GM12878 (cell line): ENCODE results near the gene ATP2C2. TPM values are rescaled to one million over a fixed set of nuclear protein-coding genes. Genes with fewer than 3 reads are reported as not detected.
A peak's percentile ranks its signal among the peaks of the same experiment; 100 is the strongest.

Experiments
- ATAC-seq: fragments of 200-7000 bp; cut with Tn5 transposase; 3 replicates; pipeline ENCODE4 v1.9.1; 2020; ENCODE audit warnings: mild to moderate bottlenecking, moderate library complexity
- BruUV-seq: library from RNA; stranded (reverse); fragments of 400-500 nt; replicated peaks from 2 replicates; lab custom pipeline; 2021; lab: Mats Ljungman, UMichigan
- CTCF ChIA-PET: fragments of 300-600 bp; sonication (Branson Sonifier 250); formaldehyde crosslinking; extraction: SDS; loops from one replicate; lab custom pipeline; 2021; ENCODE audit warnings: inconsistent platforms; lab: Yijun Ruan, JAX
- POLR2A ChIA-PET: fragments of 350-600 bp; formaldehyde crosslinking; extraction: SDS; loops from one replicate; lab custom pipeline; 2021; ENCODE audit warnings: inconsistent platforms; lab: Charles Lee
- RAD21 ChIA-PET: fragments of 300-600 bp; sonication (Branson Sonifier 250); formaldehyde crosslinking; loops from one replicate; lab custom pipeline; 2023; ENCODE audit warnings: antibody characterized with exemption; ENCODE audit not compliant: unreplicated experiment; lab: Charles Lee
- SMC1A ChIA-PET: fragments of 300-600 bp; sonication (Branson Sonifier 250); formaldehyde crosslinking; loops from one replicate; lab custom pipeline; 2023; ENCODE audit not compliant: unreplicated experiment, uncharacterized antibody; lab: Charles Lee
- DNase-seq: peaks from one replicate; pipeline ENCODE4 v3.0.0-alpha.2; 2011; ENCODE audit warnings: low read depth, low spot score
- FAIRE-seq: peaks from 3 replicates; lab custom pipeline; 2011; peaks lifted over from hg19 to GRCh38; lab: Jason Lieb, UNC
- H2AFZ ChIP-seq: 2 replicates; pipeline ENCODE4 v1.6.0; 2011; ENCODE audit warnings: low read depth, low read length, control low read depth; ENCODE audit not compliant: control insufficient read depth
- H3K27ac ChIP-seq: 2 replicates; pipeline ENCODE4 v1.5.1; 2011; ENCODE audit warnings: control low read depth; ENCODE audit not compliant: control insufficient read depth, insufficient read depth
- H3K27me3 ChIP-seq, 2 experiments: replicated peaks in 1 of 2; 2 replicates each; pipeline versions ENCODE4 v1.6.0 to v1.6.1; 2011; ENCODE audit warnings: low read length in 1 of 2; ENCODE audit not compliant: control insufficient read depth in 2 of 2, insufficient read depth in 2 of 2
- H3K36me3 ChIP-seq, 2 experiments: 2 replicates each; pipeline ENCODE4 v1.5.1; 2011; ENCODE audit warnings: low read length in 1 of 2; ENCODE audit not compliant: control insufficient read depth in 2 of 2, insufficient read depth in 2 of 2
- H3K4me1 ChIP-seq: 2 replicates; pipeline ENCODE4 v1.6.1; 2011; ENCODE audit warnings: mild to moderate bottlenecking, low read length, moderate library complexity, mixed read lengths; ENCODE audit not compliant: control insufficient read depth, insufficient read depth
- H3K4me2 ChIP-seq: 2 replicates; pipeline ENCODE4 v1.6.0; 2011; ENCODE audit warnings: control low read depth; ENCODE audit not compliant: control insufficient read depth, insufficient read depth
- H3K4me3 ChIP-seq: fragments of 200-600 bp; sonication (generic); 2 replicates; pipeline ENCODE4 v1.5.1; 2016
- H3K79me2 ChIP-seq: 2 replicates; pipeline ENCODE4 v1.6.0; 2011; ENCODE audit warnings: low read length; ENCODE audit not compliant: control insufficient read depth, insufficient read depth
- H3K9ac ChIP-seq: 2 replicates; pipeline ENCODE4 v1.8.0; 2011; ENCODE audit warnings: low read length, control low read depth, mixed read lengths; ENCODE audit not compliant: control insufficient read depth, insufficient read depth
- H3K9me3 ChIP-seq: replicated peaks from 3 replicates; pipeline ENCODE4 v1.5.1; 2011; ENCODE audit warnings: mild to moderate bottlenecking, low read length; ENCODE audit not compliant: control insufficient read depth, insufficient read depth
- H4K20me1 ChIP-seq: 2 replicates; pipeline ENCODE4 v1.6.0; 2011; ENCODE audit not compliant: control insufficient read depth, insufficient read depth
- ATF2 ChIP-seq: IDR thresholded peaks from 2 replicates; pipeline ENCODE4 v1.6.1; 2012; ENCODE audit warnings: low read length, inconsistent platforms
- BCL11A ChIP-seq: IDR thresholded peaks from 2 replicates; pipeline ENCODE4 v1.6.1; 2011; ENCODE audit warnings: low read depth, low read length
- CEBPB ChIP-seq, 2 experiments: fragments of 150-350 bp in 1 of 2; IDR thresholded peaks; 2 replicates each; pipeline ENCODE4 v1.6.1; 2012 to 2014; ENCODE audit warnings: low read depth in 2 of 2, low read length in 2 of 2, borderline replicate concordance in 1 of 2, inconsistent platforms in 1 of 2
- HDAC6 ChIP-seq: fragments of 200-600 bp; sonication (generic); IDR thresholded peaks from one replicate; pipeline ENCODE4 v1.8.0; 2017; ENCODE audit warnings: antibody characterized with exemption; ENCODE audit not compliant: unreplicated experiment
- MAX ChIP-seq: IDR thresholded peaks from 2 replicates; pipeline ENCODE4 v1.6.1; 2012; ENCODE audit warnings: low read depth, low read length, improper control_type of control experiment
- MTA2 ChIP-seq: fragments of 450-650 bp; IDR thresholded peaks from 2 replicates; pipeline ENCODE4 v1.6.1; 2016; ENCODE audit warnings: low read depth, mild to moderate bottlenecking, moderate library complexity
- NBN ChIP-seq: fragments of 450-650 bp; IDR thresholded peaks from 2 replicates; pipeline ENCODE4 v1.6.1; 2016
- NR2C1 ChIP-seq: fragments of 450-650 bp; IDR thresholded peaks from 2 replicates; pipeline ENCODE4 v1.6.1; 2017; ENCODE audit warnings: antibody characterized with exemption, mild to moderate bottlenecking, moderate library complexity
- POLR2AphosphoS5 ChIP-seq: IDR thresholded peaks from 2 replicates; pipeline ENCODE4 v1.6.1; 2011; ENCODE audit warnings: mild to moderate bottlenecking, low read length, inconsistent platforms
- WGBS: methylation state at CpG from one replicate; pipeline ENCODE4 v1.1.6; 2016; ENCODE audit warnings: low lambda C conversion rate; ENCODE audit not compliant: insufficient replicate concordance, insufficient coverage; ENCODE audit errors: missing lambda C conversion rate; 5-methylcytosine and 5-hydroxymethylcytosine counted together
- in situ Hi-C: fragments of 300-500 bp; cut with MboI; formaldehyde crosslinking; loops from 9 replicates; pipeline ENCODE4 v1.14.3; 2018; ENCODE audit warnings: mixed read lengths
- intact Hi-C: fragments of 100-400 bp; cut with micrococcal nuclease; formaldehyde crosslinking; loops from one replicate; pipeline ENCODE4 v1.14.2; 2022; ENCODE audit not compliant: unreplicated experiment
- polyA plus RNA-seq, 11 experiments: library from polyadenylated mRNA; depleted of rRNA in 4 of 11; unstranded in 6 of 11; stranded (reverse) in 5 of 11; fragments of >200 nt; fragmentation: Nextera tagmentation in 4 of 11; fragmentation: Illumina TruSeq in 1 of 11; extraction: Ambion mirVana in 4 of 11; extraction: Trizol in 1 of 11; gene quantifications; 1 replicate in 1 of 11; 2 replicates in 10 of 11; pipeline versions ENCODE4 v1.2.1 to v1.2.3, GENCODE V29; 2011 to 2016; ENCODE audit warnings: inconsistent platforms in 2 of 11, missing spikeins in 2 of 11, low read depth in 1 of 11
- total RNA-seq, 4 experiments: library from RNA; depleted of rRNA in 3 of 4; stranded (reverse); fragments of >200 nt in 3 of 4; fragmentation: Illumina TruSeq in 1 of 4; extraction: Trizol in 1 of 4; gene quantifications; 2 replicates each; pipeline versions ENCODE4 v1.2.1 to v1.2.3, GENCODE V29; 2013 to 2021

Gene ATP2C2
- total and polyA plus RNA-seq, 10 of the 15 experiments (the other 5 are each of a cell fraction or from before 2014, with no cell fraction given) = 0.05 to 0.19 TPM; not detected in 8

- ChIA-PET SMC1A (no interaction called here), POLR2A (no interaction called here), CTCF (no interaction called here), RAD21 (no interaction called here)
- H3K9me3 ChIP-seq = no peaks in the 10 kb centered on the region; the same call in 2 of the 3 replicates
- no peak overlapping the region for H3K27ac ChIP-seq
- no peak overlapping the region for H2AFZ ChIP-seq
- FAIRE-seq = no peak
- intact Hi-C loops (no loop called here), in situ Hi-C loops (no loop called here)
- H4K20me1 ChIP-seq = no peaks in the 10 kb centered on the region
- no peak overlapping the region for H3K9ac ChIP-seq
- 17% methylated on average over 9 of the region's 9 CpGs for WGBS
- no peak for ATAC-seq
- no peaks in the 10 kb centered on the region for H3K4me1 ChIP-seq
- no peaks in the 10 kb centered on the region for H3K79me2 ChIP-seq
- no peaks in the 10 kb centered on the region for H3K36me3 ChIP-seq
- no peaks in the 10 kb centered on the region; a peak in 1 of 4 replicates for H3K27me3 ChIP-seq
- no TSS peak for BruUV-seq
- no peak overlapping the region for H3K4me2 ChIP-seq
- TF ChIP-seq NBN = no peak
- DNase-seq = no peak
- no peak overlapping the region for H3K4me3 ChIP-seq
These were observed 11.1 kb upstream of the ATP2C2 start for GRCh38 chr16:84357191-84357651.

DNA sequence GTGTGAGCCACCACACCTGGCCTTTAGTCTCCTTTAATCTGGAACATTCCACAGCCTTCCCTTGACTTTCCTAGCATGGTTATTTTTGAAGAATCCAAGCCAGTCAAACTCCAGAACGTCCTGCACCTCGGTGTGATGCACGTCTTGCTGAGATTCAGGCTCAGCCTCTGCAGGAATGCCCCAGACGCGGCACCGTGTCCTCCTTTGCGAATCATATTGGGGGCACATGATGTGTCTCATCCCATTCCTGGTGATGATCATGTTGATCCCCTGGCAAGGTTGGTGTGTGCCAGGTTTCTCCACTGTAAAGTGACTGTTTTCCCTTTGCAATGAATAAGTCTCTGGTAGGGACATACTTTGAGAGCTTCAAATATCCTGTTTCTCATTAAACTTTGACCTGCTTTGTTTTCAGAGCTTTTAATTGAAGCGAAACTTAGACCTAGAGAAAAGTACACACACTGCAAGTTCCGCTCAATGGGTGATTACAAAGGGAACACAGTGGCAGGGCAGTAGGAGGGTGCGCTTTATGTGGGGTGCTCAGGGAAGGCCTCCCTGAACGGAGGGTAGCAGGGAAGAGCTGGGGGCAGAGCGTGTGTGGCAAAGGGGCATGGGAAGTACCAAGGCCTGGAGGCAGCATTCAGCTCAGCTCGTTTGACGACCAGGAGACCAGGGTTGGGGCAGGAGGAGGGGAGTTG is 9.6 kb upstream of the ATP2C2 start:
- no TSS peak for BruUV-seq
- SMC1A ChIA-PET = no interaction called here
- intact Hi-C loops = no loop called here
- Histone ChIP-seq H3K36me3 (no peaks in the 10 kb centered on the region), H4K20me1 (no peaks in the 10 kb centered on the region)
- no peak for TF ChIP-seq ATF2
- TF ChIP-seq CEBPB (IDR thresholded peaks at IDR 0.05; ENCODE audit: borderline replicate concordance in 1 of 2, low read depth in 2 of 2, low read length in 2 of 2) = no peak
- no peak for TF ChIP-seq HDAC6
- peak; percentile 63 for TF ChIP-seq MTA2
- no peak for TF ChIP-seq BCL11A
- no peak for TF ChIP-seq NR2C1
- TF ChIP-seq MAX = no peak
- no peak for TF ChIP-seq POLR2AphosphoS5
- TF ChIP-seq, all 136 proteins: peak for 1
- ChIA-PET CTCF (interaction anchor here (0.6 kb wide), 1 partner anchor 26 kb away, joined by 3 read pairs; no protein-coding TSS in a partner anchor), POLR2A (no interaction called here), RAD21 (no interaction called here)
- H3K4me2 ChIP-seq = no peak overlapping the region
- H3K27ac ChIP-seq = no peak overlapping the region
- H3K4me3 ChIP-seq = no peak overlapping the region
- ATAC-seq (no peak), FAIRE-seq (no peak), DNase-seq (no peak)
- H3K4me1 ChIP-seq = no peaks in the 10 kb centered on the region
- no peak overlapping the region for H3K9ac ChIP-seq
- H2AFZ ChIP-seq = no peak overlapping the region
- H3K27me3 ChIP-seq = no peaks in the 10 kb centered on the region; a peak in 1 of 4 replicates
- in situ Hi-C loops = no loop called here
- H3K79me2 ChIP-seq = no peaks in the 10 kb centered on the region
- H3K9me3 ChIP-seq = no peaks in the 10 kb centered on the region; the same call in 2 of the 3 replicates
- 35% methylated on average over 14 of the region's 14 CpGs for WGBS
